Measurements from ENCODE around the gene PRSS3. TPM values are rescaled to one million over a fixed set of nuclear protein-coding genes. Genes with fewer than 3 reads are reported as not detected.
A peak's percentile ranks its signal among the peaks of the same experiment; 100 is the strongest.
"Not testable (repeated sequence)": the region's sequence is repeated elsewhere in the genome, so short reads cannot be mapped to it uniquely, and the experiment has no call there.

Gene PRSS3
- total RNA-seq, 1 donor from 2014 or later, result 0.59 TPM

DNA sequence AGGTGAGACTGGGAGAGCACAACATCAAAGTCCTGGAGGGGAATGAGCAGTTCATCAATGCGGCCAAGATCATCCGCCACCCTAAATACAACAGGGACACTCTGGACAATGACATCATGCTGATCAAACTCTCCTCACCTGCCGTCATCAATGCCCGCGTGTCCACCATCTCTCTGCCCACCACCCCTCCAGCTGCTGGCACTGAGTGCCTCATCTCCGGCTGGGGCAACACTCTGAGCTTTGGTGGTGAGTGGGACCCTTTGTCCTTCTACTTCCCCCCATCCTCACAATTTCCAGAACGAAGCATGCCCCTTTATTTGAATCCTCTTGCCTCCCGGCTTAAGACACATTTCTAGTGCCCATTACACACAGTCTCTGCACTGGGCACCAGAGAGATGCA is 2.5 kb downstream of the PRSS3 start:
- DNase-seq (ENCODE audit: low spot score), result no peak
- Mint-ChIP-seq H3K27ac (ENCODE audit: unreplicated experiment) (no peak overlapping the region), H3K4me1 (ENCODE audit: unreplicated experiment) (no peaks in the 10 kb centered on the region), H3K27me3 (ENCODE audit: unreplicated experiment) (peaks cover 8% of the 10 kb centered on the region), H3K4me3 (ENCODE audit: unreplicated experiment) (peak overlapping the region; percentile 37), H3K9me3 (ENCODE audit: unreplicated experiment) (peaks cover 6% of the 10 kb centered on the region), H3K36me3 (ENCODE audit: low read depth, unreplicated experiment) (peaks cover 8% of the 10 kb centered on the region)
- TF ChIP-seq, protein P1, sequence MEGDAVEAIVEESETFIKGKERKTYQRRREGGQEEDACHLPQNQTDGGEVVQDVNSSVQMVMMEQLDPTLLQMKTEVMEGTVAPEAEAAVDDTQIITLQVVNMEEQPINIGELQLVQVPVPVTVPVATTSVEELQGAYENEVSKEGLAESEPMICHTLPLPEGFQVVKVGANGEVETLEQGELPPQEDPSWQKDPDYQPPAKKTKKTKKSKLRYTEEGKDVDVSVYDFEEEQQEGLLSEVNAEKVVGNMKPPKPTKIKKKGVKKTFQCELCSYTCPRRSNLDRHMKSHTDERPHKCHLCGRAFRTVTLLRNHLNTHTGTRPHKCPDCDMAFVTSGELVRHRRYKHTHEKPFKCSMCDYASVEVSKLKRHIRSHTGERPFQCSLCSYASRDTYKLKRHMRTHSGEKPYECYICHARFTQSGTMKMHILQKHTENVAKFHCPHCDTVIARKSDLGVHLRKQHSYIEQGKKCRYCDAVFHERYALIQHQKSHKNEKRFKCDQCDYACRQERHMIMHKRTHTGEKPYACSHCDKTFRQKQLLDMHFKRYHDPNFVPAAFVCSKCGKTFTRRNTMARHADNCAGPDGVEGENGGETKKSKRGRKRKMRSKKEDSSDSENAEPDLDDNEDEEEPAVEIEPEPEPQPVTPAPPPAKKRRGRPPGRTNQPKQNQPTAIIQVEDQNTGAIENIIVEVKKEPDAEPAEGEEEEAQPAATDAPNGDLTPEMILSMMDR (IDR thresholded peaks at IDR 0.05; ENCODE audit: unreplicated experiment), result no peak

DNA sequence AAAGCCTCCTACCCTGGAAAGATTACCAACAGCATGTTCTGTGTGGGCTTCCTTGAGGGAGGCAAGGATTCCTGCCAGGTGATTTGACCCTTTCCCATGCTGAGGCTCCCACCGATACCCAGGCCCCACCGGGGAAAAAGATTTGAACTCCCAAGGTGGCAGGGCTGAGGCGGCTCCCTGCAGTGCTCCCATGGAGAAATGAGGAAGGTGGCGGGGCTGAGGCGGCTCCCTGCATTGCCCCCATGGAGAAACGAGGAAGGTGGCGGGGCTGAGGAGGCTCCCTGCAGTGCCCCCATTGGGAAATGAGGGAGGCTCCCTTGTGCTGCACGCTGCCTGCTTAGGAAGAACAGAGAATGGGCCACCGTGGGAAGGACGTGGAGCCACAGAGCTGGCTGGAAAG is 3.2 kb downstream of the PRSS3 start:
- DNase-seq (ENCODE audit: low spot score), result no peak
- TF ChIP-seq, protein P1 (IDR thresholded peaks at IDR 0.05; ENCODE audit: unreplicated experiment), result no peak
- peaks cover 8% of the 10 kb centered on the region for H3K36me3 Mint-ChIP-seq (ENCODE audit: low read depth, unreplicated experiment)
- H3K4me1 Mint-ChIP-seq (ENCODE audit: unreplicated experiment), result no peaks in the 10 kb centered on the region
- H3K9me3 Mint-ChIP-seq (ENCODE audit: unreplicated experiment), result peaks cover 6% of the 10 kb centered on the region
- H3K4me3 Mint-ChIP-seq (ENCODE audit: unreplicated experiment), result no peak overlapping the region
- H3K27me3 Mint-ChIP-seq (ENCODE audit: unreplicated experiment), result peaks cover 8% of the 10 kb centered on the region
- H3K27ac Mint-ChIP-seq (ENCODE audit: unreplicated experiment), result no peak overlapping the region

DNA sequence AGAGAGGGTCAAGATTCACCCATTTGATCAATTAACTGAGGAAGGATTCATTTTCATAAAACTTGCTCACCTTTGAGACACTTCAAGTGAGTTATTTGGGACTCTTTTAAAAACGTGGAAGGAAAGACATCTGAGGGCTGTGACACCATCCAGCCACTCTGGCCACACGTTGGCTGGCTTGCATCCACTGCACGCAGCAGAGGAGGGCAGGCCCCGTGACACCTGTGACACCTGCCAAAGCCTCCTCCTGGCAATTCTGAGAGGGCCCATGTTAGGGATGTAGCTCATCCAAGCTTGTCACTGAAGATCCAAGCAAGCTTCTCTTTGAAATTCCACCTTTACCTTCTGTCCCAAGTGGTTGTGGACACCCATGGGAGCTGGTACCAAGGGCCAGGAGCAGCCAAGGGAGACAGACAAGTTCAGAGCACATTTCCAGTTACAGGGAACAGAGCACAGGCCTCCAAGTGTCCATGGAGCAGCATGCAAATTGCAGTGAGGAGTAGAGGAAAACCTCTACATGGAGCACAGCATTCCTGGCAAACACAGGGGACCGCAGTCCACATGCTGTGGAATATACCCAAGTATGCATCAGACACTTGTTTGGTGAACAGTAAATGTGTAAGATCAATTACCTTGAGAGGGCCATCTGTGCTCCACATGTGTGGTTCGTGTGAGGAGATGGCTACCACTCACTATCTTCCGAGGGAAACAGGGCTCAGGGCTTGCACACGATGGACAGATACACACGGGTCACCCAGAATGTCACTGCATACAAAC is 4.8 kb downstream of the PRSS3 start:
- H3K9me3 Mint-ChIP-seq (ENCODE audit: unreplicated experiment), result peaks cover 6% of the 10 kb centered on the region
- no peaks in the 10 kb centered on the region for H3K4me1 Mint-ChIP-seq (ENCODE audit: unreplicated experiment)
- H3K4me3 Mint-ChIP-seq (ENCODE audit: unreplicated experiment), result no peak overlapping the region
- no peak for DNase-seq (ENCODE audit: low spot score)
- H3K27ac Mint-ChIP-seq (ENCODE audit: unreplicated experiment), result no peak overlapping the region
- peaks cover 8% of the 10 kb centered on the region for H3K36me3 Mint-ChIP-seq (ENCODE audit: low read depth, unreplicated experiment)
- peaks cover 8% of the 10 kb centered on the region for H3K27me3 Mint-ChIP-seq (ENCODE audit: unreplicated experiment)
- TF ChIP-seq, protein P1 (IDR thresholded peaks at IDR 0.05; ENCODE audit: unreplicated experiment), result no peak

DNA sequence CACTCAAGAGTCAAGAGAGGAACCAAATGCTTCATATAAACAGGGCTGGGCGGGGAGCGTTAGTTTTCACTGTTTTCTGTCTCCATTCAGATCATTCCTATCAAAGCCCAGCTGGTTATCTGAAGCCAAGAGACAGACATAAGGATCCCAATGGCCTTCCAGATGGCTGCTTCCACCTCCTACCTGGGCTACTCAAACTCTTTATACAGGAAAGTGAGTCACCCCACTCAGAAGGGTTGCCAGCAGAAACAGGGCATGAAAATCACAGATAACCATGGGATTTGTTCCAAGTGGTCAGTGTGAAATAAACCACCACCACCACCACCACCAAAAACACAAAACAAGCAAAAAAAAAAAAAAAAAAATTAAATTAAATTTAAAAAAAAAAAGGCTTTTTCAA is 5.5 kb downstream of the PRSS3 start:
- no peaks in the 10 kb centered on the region for H3K4me1 Mint-ChIP-seq (ENCODE audit: unreplicated experiment)
- DNase-seq (ENCODE audit: low spot score), result no peak
- H3K9me3 Mint-ChIP-seq (ENCODE audit: unreplicated experiment), result peaks cover 6% of the 10 kb centered on the region
- peaks cover 8% of the 10 kb centered on the region for H3K36me3 Mint-ChIP-seq (ENCODE audit: low read depth, unreplicated experiment)
- no peak overlapping the region for H3K4me3 Mint-ChIP-seq (ENCODE audit: unreplicated experiment)
- TF ChIP-seq, protein P1 (IDR thresholded peaks at IDR 0.05; ENCODE audit: unreplicated experiment), result no peak
- peaks cover 8% of the 10 kb centered on the region for H3K27me3 Mint-ChIP-seq (ENCODE audit: unreplicated experiment)
- H3K27ac Mint-ChIP-seq (ENCODE audit: unreplicated experiment), result no peak overlapping the region

DNA sequence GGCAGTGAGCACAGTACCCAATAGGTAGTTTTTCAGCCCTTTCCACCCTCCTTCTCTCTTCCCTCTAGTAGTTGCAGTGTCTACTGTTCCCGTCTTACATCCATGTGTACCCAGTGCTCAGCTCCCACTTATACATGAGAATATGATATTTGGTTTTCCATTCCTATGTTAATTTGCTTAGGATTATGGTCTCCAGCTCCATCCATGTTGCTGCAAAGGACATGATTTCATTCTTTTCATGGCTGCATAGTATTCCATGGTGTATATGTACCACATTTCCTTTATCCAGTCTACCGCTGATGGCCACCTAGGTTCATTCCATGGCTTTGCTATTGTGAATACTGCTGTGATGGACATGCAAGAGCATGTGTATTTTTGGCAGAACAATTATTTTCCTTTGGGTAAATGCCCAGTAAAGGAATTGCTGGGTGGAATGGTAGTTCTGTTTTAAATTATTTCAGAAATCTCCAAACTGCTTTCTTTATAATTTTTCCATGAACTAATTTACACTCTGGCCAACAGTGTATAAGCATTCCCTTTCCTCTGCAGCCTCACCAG is 6.7 kb downstream of the PRSS3 start:
- peaks cover 13% of the 10 kb centered on the region for H3K36me3 Mint-ChIP-seq (ENCODE audit: low read depth, unreplicated experiment)
- not testable (repeated sequence) for H3K4me1 Mint-ChIP-seq (ENCODE audit: unreplicated experiment); H3K4me3 Mint-ChIP-seq (ENCODE audit: unreplicated experiment); H3K27ac Mint-ChIP-seq (ENCODE audit: unreplicated experiment); H3K9me3 Mint-ChIP-seq (ENCODE audit: unreplicated experiment); H3K27me3 Mint-ChIP-seq (ENCODE audit: unreplicated experiment); DNase-seq (ENCODE audit: low spot score)

DNA sequence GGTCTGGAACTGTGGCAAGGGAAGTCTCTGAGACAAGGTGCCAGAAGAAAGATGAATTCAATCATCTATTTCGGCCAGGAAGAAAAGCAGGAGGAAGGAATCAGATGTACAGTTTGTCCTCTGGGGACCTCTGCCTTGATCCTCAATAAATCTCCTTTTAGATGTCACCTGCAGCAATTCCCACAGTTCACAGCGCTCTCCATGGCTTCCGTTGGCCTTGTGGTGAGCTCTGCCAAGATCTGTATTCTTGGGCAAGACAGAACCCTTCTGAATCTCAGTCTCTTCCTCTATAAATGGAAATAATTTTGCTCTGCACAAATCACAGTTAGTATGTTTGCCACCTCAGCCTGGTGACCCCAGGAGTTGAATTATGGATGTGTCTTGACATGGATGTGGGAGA is 8.8 kb downstream of the PRSS3 start:
- H3K9me3 Mint-ChIP-seq (ENCODE audit: unreplicated experiment); H3K27ac Mint-ChIP-seq (ENCODE audit: unreplicated experiment); DNase-seq (ENCODE audit: low spot score); H3K4me3 Mint-ChIP-seq (ENCODE audit: unreplicated experiment); H3K27me3 Mint-ChIP-seq (ENCODE audit: unreplicated experiment); H3K36me3 Mint-ChIP-seq (ENCODE audit: low read depth, unreplicated experiment); H3K4me1 Mint-ChIP-seq (ENCODE audit: unreplicated experiment): not testable (repeated sequence)

DNA sequence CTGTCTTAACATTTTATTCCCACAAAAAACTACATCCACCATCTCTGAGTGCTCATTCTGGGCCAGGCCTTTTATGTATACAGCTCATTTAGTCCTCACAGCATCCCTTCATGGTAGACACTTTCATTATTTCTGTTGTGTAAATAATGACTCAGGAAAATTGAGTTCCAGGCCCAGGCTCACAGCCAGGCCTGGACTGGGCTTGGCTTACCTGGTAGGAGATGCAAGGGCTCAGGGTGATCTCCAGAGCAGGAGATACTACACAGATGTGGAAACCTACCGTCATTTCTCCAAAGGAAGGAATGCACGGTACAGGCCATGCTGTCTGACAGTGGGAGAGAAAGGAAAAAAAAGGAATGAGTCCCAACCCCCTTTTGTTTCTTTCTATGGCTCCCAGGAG is 11.8 kb downstream of the PRSS3 start:
- H3K4me3 Mint-ChIP-seq (ENCODE audit: unreplicated experiment); H3K27ac Mint-ChIP-seq (ENCODE audit: unreplicated experiment); H3K4me1 Mint-ChIP-seq (ENCODE audit: unreplicated experiment); H3K27me3 Mint-ChIP-seq (ENCODE audit: unreplicated experiment); H3K9me3 Mint-ChIP-seq (ENCODE audit: unreplicated experiment); DNase-seq (ENCODE audit: low spot score); H3K36me3 Mint-ChIP-seq (ENCODE audit: low read depth, unreplicated experiment): not testable (repeated sequence)

DNA sequence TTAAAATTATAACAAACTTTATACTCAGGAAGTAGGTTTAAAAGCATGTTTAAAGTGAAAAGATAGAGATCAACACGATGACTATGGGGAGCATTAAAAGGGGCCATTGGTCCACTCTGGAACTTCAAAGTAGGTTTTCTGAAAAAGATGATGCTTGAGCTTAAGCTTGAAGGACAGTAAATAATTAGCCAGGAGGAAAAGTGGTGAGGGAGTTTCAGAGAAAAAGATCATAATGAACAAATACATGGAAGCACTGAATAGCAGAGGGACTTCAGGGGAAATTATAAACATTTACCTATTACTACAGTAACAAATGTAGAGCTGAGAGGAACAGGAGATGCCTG is 13.6 kb downstream of the PRSS3 start:
- H3K4me1 Mint-ChIP-seq (ENCODE audit: unreplicated experiment); H3K4me3 Mint-ChIP-seq (ENCODE audit: unreplicated experiment); DNase-seq (ENCODE audit: low spot score); H3K9me3 Mint-ChIP-seq (ENCODE audit: unreplicated experiment); H3K27ac Mint-ChIP-seq (ENCODE audit: unreplicated experiment); H3K36me3 Mint-ChIP-seq (ENCODE audit: low read depth, unreplicated experiment); H3K27me3 Mint-ChIP-seq (ENCODE audit: unreplicated experiment): not testable (repeated sequence)
